B cell (primary cell): ENCODE measurements around the gene C10orf53. TPM values are rescaled to one million over a fixed set of nuclear protein-coding genes. Genes with fewer than 3 reads are reported as not detected.

ENCODE experiments used
- ATAC-seq: fragments of 200-7000 bp; cut with Tn5 transposase; one replicate; pipeline ENCODE4 v1.10.0; 2021; ENCODE audit warnings: low read depth, mild to moderate bottlenecking, moderate number of reproducible peaks, moderate library complexity
- CTCF ChIA-PET: fragments of 350-600 bp; sonication (Branson Sonifier 250); formaldehyde crosslinking; loops from one replicate; lab custom pipeline; 2021; ENCODE audit warnings: antibody characterized with exemption, inconsistent platforms; lab: Charles Lee
- POLR2A ChIA-PET: fragments of 350-600 bp; sonication (Branson Sonifier 250); formaldehyde crosslinking; loops from one replicate; lab custom pipeline; 2021; ENCODE audit warnings: antibody characterized with exemption; lab: Charles Lee
- DNase-seq: peaks from one replicate; pipeline ENCODE4 v3.0.0; 2013
- H2AFZ ChIP-seq: 2 replicates; pipeline ENCODE4 v1.6.1; 2012; ENCODE audit warnings: mild to moderate bottlenecking, low read depth, low read length; ENCODE audit not compliant: insufficient read depth, poor library complexity, severe bottlenecking
- H3K27ac ChIP-seq, 2 donors: 1 replicate in 1 of 2; 2 replicates in 1 of 2; pipeline ENCODE4 v1.5.1; 2012 to 2013; ENCODE audit warnings: low read length in 2 of 2, mild to moderate bottlenecking in 2 of 2, moderate library complexity in 1 of 2
- H3K27me3 ChIP-seq, 4 experiments: fragments of 200-600 bp in 1 of 4; sonication (generic) in 1 of 4; replicated peaks in 1 of 4; 1 replicate in 2 of 4; 2 replicates in 2 of 4; pipeline versions ENCODE4 v1.6.1 to v1.7.0; 2013 to 2016; ENCODE audit warnings: low read length in 3 of 4, mild to moderate bottlenecking in 2 of 4, mixed read lengths in 1 of 4, moderate library complexity in 1 of 4; ENCODE audit not compliant: insufficient read depth in 4 of 4, control insufficient read depth in 3 of 4; ENCODE audit errors: control extremely low read depth in 1 of 4
- H3K36me3 ChIP-seq, 2 experiments: replicated peaks in 1 of 2; 1 replicate in 1 of 2; 2 replicates in 1 of 2; pipeline versions ENCODE4 v1.6.1 to v1.7.1; 2013; ENCODE audit warnings: low read length in 1 of 2; ENCODE audit not compliant: insufficient read depth in 2 of 2, control insufficient read depth in 1 of 2; ENCODE audit errors: control extremely low read depth in 1 of 2, extremely low read depth in 1 of 2
- H3K4me1 ChIP-seq, 2 donors: fragments of 200-600 bp in 1 of 2; sonication (generic) in 1 of 2; 1 replicate in 1 of 2; 2 replicates in 1 of 2; pipeline versions ENCODE4 v1.5.1 to v1.6.1; 2013 to 2017; ENCODE audit warnings: low read length in 2 of 2; ENCODE audit not compliant: control insufficient read depth in 2 of 2, insufficient read depth in 2 of 2
- H3K4me2 ChIP-seq: replicated peaks from 2 replicates; pipeline ENCODE3; 2012; ENCODE audit warnings: mild to moderate bottlenecking, low read depth, low read length; ENCODE audit not compliant: poor library complexity, severe bottlenecking
- H3K4me3 ChIP-seq, 5 experiments: fragments of 200-600 bp in 1 of 5; sonication (generic) in 1 of 5; 1 replicate in 3 of 5; 2 replicates in 2 of 5; pipeline versions ENCODE4 v1.5.1 to v1.7.0; 2011 to 2016; ENCODE audit warnings: low read length in 4 of 5, mild to moderate bottlenecking in 4 of 5, low read depth in 2 of 5, control low read depth in 1 of 5, moderate library complexity in 1 of 5; ENCODE audit not compliant: insufficient read depth in 1 of 5; ENCODE audit errors: control extremely low read depth in 1 of 5, extremely low read depth in 1 of 5
- H3K79me2 ChIP-seq: fragments of 200-600 bp; sonication (generic); one replicate; pipeline ENCODE4 v1.6.0; 2016; ENCODE audit warnings: low read length; ENCODE audit not compliant: control insufficient read depth, insufficient read depth
- H3K9ac ChIP-seq: fragments of 200-600 bp; sonication (generic); 2 replicates; pipeline ENCODE4 v1.6.1; 2017; ENCODE audit warnings: mild to moderate bottlenecking, low read length, moderate library complexity
- H3K9me3 ChIP-seq, 3 donors: one replicate each; pipeline versions ENCODE4 v1.6.1 to v1.7.1; 2013; ENCODE audit warnings: low read length in 2 of 3; ENCODE audit not compliant: control insufficient read depth in 2 of 3, insufficient read depth in 1 of 3; ENCODE audit errors: control extremely low read depth in 1 of 3
- H4K20me1 ChIP-seq: 2 replicates; pipeline ENCODE4 v1.6.0; 2012; ENCODE audit warnings: mild to moderate bottlenecking, low read length; ENCODE audit not compliant: insufficient read depth, control insufficient read depth, poor library complexity, severe bottlenecking
- H3K27ac Mint-ChIP-seq: one replicate; pipeline ENCODE4 v1.8.0; 2021; ENCODE audit warnings: mixed read lengths
- H3K27me3 Mint-ChIP-seq: one replicate; pipeline ENCODE4 v1.8.0; 2021; ENCODE audit warnings: mixed read lengths
- H3K4me1 Mint-ChIP-seq: one replicate; pipeline ENCODE4 v1.8.0; 2021; ENCODE audit warnings: mixed read lengths
- H3K4me3 Mint-ChIP-seq: one replicate; pipeline ENCODE4 v1.8.0; 2021; ENCODE audit warnings: mixed read lengths
- H3K9me3 Mint-ChIP-seq: one replicate; pipeline ENCODE4 v1.8.0; 2022; ENCODE audit warnings: mixed read lengths; ENCODE audit not compliant: insufficient read depth
- EZH2 ChIP-seq: IDR thresholded peaks from 2 replicates; pipeline ENCODE4 v1.6.1; 2012; ENCODE audit warnings: borderline replicate concordance, low read depth, mild to moderate bottlenecking, moderate library complexity, low read length; ENCODE audit not compliant: insufficient read depth, poor library complexity, severe bottlenecking
- WGBS: methylation state at CpG from one replicate; pipeline ENCODE4 v1.1.5; 2013; ENCODE audit warnings: missing lambda C conversion rate; ENCODE audit not compliant: insufficient coverage; 5-methylcytosine and 5-hydroxymethylcytosine counted together
- intact Hi-C: fragments of 100-400 bp; cut with micrococcal nuclease; formaldehyde crosslinking; loops from one replicate; pipeline ENCODE4 v1.10.0; 2022
- polyA plus RNA-seq: library from polyadenylated mRNA; depleted of rRNA; stranded (reverse); fragments of >200 nt; gene quantifications from 2 replicates; pipeline ENCODE4 v1.2.3, GENCODE V29; 2012
- total RNA-seq, 2 donors: library from RNA; stranded (reverse); fragments of 120-200 nt in 1 of 2; gene quantifications; 1 replicate in 1 of 2; 2 replicates in 1 of 2; pipeline versions ENCODE4 v1.2.3 to v1.2.4, GENCODE V29; 2013 to 2022
- TF ChIP-seq, protein P1 (sequence below): fragments of 200-600 bp; IDR thresholded peaks from one replicate; pipeline ENCODE4 v1.8.0; 2022; ENCODE audit warnings: antibody characterized with exemption, mild to moderate bottlenecking

The C10orf53 gene
- total and polyA plus RNA-seq, 2 donors (not counting 1 experiment from before 2014, with no cell fraction given): not detected

DNA sequence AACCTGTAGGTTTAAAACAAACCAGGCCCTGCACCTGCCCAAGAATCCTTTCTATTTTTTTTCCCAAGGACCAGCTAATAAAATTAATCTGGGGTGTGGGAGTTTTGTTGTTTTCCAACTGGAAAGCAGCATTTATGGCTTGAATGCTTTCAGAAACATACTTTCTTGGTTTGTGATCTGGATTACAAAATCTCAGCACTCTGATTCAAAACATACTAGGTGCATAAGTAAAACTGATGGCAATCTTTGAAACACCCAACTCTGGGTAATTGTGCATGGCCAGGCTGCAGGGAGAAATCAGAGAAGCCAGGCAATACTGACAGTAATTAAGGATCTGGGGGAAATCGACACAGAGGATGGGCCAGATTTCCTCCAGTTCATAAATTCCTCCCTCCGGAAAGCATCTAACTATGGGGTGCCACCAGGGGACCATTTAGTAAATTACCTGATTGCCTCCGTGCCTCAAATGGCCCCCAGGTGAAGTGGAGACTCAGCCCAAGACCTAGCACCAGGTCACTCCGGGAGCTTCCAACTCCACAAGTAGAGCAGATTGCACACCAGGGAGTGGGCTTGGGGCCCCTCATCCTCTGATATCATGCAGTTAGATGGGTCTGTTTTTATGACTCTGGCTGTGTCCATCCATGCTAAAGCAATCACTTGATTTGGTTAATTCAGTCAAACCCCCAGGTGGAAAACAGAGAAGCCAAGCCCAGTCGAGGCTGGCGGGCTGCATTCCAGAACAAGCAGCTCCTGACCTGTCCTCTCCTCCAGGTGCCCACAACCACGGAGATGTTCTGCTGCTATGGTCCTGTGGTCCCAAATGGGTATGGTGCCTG, 15.2 kb upstream of the C10orf53 start:
- Histone ChIP-seq H3K4me2 (no peak overlapping the region), H3K79me2 (no peaks in the 10 kb centered on the region), H4K20me1 (no peaks in the 10 kb centered on the region), H3K4me1 (no peaks in the 10 kb centered on the region), H3K9ac (no peak overlapping the region), H2AFZ (no peak overlapping the region), H3K36me3 (no peaks in the 10 kb centered on the region), H3K9me3 (peaks cover 0 to 16% (median 0%) of the 10 kb centered on the region in 3 donors), H3K27me3 (peaks cover 0 to 2% (median under 1%) of the 10 kb centered on the region in 4 experiments), H3K4me3 (no peak overlapping the region), H3K27ac (no peak overlapping the region)
- H3K9me3 Mint-ChIP-seq: peaks cover 2% of the 10 kb centered on the region
- H3K27ac Mint-ChIP-seq: no peak overlapping the region
- TF ChIP-seq, protein P1, sequence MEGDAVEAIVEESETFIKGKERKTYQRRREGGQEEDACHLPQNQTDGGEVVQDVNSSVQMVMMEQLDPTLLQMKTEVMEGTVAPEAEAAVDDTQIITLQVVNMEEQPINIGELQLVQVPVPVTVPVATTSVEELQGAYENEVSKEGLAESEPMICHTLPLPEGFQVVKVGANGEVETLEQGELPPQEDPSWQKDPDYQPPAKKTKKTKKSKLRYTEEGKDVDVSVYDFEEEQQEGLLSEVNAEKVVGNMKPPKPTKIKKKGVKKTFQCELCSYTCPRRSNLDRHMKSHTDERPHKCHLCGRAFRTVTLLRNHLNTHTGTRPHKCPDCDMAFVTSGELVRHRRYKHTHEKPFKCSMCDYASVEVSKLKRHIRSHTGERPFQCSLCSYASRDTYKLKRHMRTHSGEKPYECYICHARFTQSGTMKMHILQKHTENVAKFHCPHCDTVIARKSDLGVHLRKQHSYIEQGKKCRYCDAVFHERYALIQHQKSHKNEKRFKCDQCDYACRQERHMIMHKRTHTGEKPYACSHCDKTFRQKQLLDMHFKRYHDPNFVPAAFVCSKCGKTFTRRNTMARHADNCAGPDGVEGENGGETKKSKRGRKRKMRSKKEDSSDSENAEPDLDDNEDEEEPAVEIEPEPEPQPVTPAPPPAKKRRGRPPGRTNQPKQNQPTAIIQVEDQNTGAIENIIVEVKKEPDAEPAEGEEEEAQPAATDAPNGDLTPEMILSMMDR: no peak
- TF ChIP-seq EZH2: no peak
- ChIA-PET POLR2A (no interaction called here), CTCF (no interaction called here)
- no peaks in the 10 kb centered on the region for H3K4me1 Mint-ChIP-seq
- no peak overlapping the region for H3K4me3 Mint-ChIP-seq
- DNase-seq (no peak), ATAC-seq (no peak)
- 84% methylated on average over 5 of the region's 7 CpGs for WGBS
- intact Hi-C loops: no loop called here
- peaks cover 6% of the 10 kb centered on the region for H3K27me3 Mint-ChIP-seq

- Histone ChIP-seq H3K9ac (no peak overlapping the region), H3K4me1 (no peaks in the 10 kb centered on the region), H3K27me3 (peaks cover 0 to 2% (median under 1%) of the 10 kb centered on the region in 4 experiments), H3K9me3 (peaks cover 0 to 10% (median 0%) of the 10 kb centered on the region in 3 donors), H4K20me1 (no peaks in the 10 kb centered on the region), H3K4me3 (no peak overlapping the region), H3K4me2 (no peak overlapping the region), H3K36me3 (no peaks in the 10 kb centered on the region), H3K79me2 (no peaks in the 10 kb centered on the region), H3K27ac (no peak overlapping the region), H2AFZ (no peak overlapping the region)
- no peak for DNase-seq
- no peak overlapping the region for H3K27ac Mint-ChIP-seq
- H3K4me1 Mint-ChIP-seq: no peaks in the 10 kb centered on the region
- intact Hi-C loops: no loop called here
- ATAC-seq: no peak
- H3K27me3 Mint-ChIP-seq: peaks cover 6% of the 10 kb centered on the region
- ChIA-PET POLR2A (no interaction called here), CTCF (no interaction called here)
- no peaks in the 10 kb centered on the region for H3K9me3 Mint-ChIP-seq
- WGBS: 84% methylated on average over 4 of the region's 4 CpGs
- TF ChIP-seq, protein P1: no peak
- no peak for TF ChIP-seq EZH2
- no peak overlapping the region for H3K4me3 Mint-ChIP-seq
Observed at GRCh38 chr10:49664842-49665355, 14.6 kb upstream of the C10orf53 start.
